Fibroblast of skin of back (primary cell): ENCODE results near the gene ZFYVE28.

ENCODE experiments used
- DNase-seq: peaks from one replicate; pipeline ENCODE4 v3.0.0-alpha.2; 2013

ZFYVE28 gene

GRCh38 chr4:2270341-2271165 is 147.9 kb downstream of the ZFYVE28 start:
- no peak for DNase-seq

DNA sequence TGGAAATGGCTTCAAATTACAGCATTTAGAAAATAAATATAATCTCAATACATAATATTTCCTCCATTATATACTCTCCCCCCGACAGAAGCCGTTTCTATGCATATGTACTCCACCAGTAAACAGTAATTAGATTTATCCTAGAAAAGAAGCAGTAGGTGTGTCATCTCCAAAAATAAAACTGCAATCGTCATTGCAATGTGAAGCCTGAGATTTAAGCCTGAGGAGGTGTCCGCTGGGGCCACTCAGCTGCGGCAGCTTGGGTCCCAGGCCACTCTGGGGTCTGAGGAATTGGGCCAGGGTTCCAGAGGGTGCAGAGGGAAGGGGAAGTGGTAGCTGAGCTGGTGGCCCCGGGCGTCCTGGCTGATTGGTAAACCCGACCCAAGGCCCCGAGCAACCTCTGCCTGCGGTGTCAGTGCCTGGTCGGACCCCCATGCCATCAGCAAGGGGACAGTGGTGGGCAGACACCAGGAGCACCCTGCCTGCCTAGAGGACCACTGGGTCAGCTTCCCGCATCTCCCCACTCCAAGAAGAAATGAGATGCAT is 148.8 kb downstream of the ZFYVE28 start:
- no peak for DNase-seq

GRCh38 chr4:2269206-2269531 is 149.3 kb downstream of the ZFYVE28 start:
- DNase-seq: no peak

GRCh38 chr4:2268357-2269205 is 149.9 kb downstream of the ZFYVE28 start:
- no peak for DNase-seq

GRCh38 chr4:2267841-2268240 is 150.6 kb downstream of the ZFYVE28 start:
- no peak for DNase-seq

- no peak for DNase-seq
Measured at GRCh38 chr4:2267320-2267811, 151.1 kb downstream of the ZFYVE28 start.

- no peak for DNase-seq
Measured at GRCh38 chr4:2266821-2267220, 151.6 kb downstream of the ZFYVE28 start.

- peak; percentile 8 for DNase-seq
Measured at GRCh38 chr4:2266181-2266580, 152.3 kb downstream of the ZFYVE28 start.

DNA sequence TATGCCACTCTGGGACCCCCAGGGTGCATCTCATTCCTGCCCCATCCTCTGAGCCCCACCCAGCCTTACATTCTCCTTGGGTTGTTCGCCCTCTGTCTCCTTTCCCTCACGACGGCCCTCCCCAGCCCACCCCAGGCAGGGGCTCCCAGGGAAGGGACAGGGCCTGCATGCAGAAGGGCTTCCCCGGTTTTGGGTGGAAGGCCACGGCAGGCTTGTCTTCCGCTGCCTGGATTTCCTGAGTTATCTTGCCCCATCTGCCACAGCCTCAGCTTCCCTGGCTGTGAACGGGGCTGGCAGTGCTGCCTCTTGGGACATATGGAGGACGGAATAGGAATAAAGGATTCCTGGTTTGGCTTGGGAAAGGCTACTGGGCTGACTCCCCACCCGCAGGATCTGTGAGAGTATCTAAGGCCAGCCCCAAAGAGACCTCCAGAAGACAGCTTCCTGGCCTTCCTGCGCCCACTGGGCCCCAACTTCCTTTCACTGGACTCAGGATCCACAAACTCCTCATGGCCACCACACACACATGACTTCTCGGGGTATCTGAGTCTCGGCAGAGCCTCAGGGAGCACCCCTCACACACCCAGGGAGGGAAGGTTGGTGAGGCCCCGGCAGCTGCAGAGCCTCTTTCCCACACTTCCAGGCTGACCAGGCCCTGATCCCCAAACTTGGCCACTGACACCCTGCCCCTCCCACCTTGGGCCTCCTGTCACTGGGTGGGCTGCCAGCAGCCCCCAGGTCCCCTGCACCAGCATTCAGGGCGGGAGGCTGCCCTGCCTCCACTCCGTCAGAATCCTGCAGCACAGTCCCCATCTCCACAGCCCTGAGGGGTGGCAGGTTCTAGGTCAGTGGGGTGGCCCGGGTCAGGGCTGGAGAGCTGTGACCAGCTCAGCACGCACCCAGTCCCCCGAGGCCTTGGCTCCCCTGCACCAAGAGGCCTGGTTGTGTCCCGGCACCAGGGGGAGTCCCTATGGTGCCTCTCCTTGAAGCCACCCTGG is 153.0 kb downstream of the ZFYVE28 start:
- DNase-seq: no peak

GRCh38 chr4:2264481-2265041 is 153.9 kb downstream of the ZFYVE28 start:
- DNase-seq: no peak

DNA sequence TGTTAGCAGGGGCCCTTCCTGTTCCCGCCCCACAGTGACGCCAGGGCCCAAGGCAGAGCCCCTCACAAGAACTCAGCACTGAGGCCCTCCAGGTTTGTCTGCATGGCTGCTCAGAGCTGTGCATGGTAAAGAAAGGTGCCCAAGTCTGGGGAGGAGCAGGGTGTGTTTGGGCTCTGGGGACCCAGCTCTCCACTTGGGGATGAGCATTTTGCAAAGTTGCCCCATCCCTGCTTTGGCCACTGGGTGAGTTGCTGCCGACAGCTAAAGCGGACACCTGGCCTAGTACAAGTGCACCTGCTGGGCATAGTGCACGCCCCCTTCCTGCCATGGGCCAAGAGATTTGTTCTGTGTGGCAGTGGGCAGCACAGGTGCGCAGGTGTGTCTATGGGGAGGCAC is 154.5 kb downstream of the ZFYVE28 start:
- no peak for DNase-seq

GRCh38 chr4:2262944-2263250 is 155.5 kb downstream of the ZFYVE28 start:
- no peak for DNase-seq

DNA sequence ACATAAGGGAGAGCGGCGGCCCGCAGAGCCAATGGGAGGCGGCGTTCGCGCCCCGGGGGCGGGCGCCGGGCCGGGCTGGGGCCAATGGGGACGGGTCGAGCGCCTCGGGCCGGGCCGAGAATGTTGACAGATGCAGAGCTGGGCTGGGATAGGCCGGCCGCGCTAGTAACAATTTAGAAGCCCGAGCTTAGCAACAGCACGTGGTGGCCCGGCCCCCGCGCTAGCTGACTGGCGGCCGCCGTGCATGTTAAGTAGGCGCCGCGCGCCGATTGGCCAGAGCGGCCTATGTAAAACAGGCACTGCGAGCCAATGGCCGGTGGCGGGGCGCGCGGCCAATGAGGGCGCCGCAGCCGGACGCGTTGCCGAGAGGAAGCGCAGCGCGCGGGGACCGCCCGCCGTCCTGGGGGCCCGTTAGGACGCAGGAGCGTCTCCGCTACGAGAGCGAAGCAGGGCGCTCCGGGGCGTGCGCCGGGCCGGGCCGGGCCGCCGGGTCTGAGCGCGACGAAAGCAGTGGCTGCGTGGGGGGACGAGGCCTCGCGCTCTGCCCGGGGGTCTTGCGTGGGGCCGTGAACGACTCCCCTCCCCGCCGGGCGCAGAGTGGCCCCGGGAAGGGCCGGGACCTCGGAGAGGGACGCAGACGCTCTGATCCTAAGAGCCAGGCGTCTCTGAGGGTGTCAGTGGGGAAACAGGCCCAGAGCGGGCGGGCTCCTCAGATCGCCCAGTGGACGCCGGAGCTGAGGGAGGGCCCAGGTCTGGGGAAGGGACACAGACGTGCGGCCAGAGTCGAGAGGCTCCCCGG is 156.1 kb downstream of the ZFYVE28 start:
- DNase-seq: peak; percentile 100

DNA sequence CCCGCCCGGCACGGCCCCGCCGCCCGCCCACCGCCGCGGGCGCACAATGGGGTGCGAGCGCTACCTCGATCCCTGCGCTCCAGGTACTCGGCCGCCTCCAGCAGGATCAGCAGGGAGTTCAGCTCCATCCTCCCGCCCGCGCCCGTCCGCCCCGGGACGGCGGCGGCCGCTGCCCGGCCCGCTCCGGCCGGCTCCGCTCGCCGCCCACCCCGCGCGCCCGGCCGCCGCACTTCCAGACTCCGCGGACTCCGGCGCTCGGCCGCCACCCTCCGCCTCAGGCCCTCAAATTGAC is 156.6 kb downstream of the ZFYVE28 start, which contains the start of gene MXD4:
Gene MXD4, minus strand, starts transcription at position 257 of the 292 bp plus-strand sequence. Its CDS starts 129 bp downstream, at position 128.
- DNase-seq: no peak

DNA sequence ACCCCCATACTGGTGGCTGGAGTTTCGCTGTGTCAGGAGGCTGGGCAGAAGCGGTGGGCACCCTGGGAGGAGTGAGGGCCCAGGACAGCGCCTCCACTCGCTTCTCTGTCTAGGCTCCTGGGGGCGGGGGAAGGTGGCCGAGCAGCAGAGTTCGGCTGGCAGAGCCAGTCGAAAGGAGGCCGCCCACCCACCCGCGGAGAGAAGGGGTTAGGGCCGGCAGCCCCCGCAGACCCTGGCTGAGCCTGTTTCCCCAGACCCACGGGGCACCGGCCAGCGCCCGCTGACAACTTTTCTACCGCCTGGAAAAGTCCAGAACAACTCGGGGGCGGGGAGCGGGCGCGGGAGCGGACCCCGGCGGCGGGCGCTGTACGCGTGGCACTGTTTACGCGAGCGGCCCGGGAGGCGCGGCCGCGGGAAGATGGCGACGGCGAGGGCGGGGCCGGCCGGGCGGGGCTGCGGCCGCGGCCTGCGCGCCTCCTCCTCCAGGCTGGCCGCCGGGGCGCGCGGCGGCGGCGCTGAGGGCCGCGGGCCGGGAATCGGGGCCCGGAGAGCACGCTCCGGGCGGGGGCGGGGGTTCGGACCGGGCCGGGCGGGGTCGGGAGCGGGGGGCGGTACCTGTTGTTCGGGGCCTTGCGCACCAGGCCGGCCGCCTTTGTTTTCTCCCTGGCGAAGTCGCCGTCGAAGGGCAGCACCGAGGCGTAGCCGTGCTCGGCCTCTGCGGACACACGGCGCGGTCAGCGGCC is 157.2 kb downstream of the ZFYVE28 start:
- peak; percentile 65 for DNase-seq

GRCh38 chr4:2260344-2261109 is 157.9 kb downstream of the ZFYVE28 start:
- no peak for DNase-seq

DNA sequence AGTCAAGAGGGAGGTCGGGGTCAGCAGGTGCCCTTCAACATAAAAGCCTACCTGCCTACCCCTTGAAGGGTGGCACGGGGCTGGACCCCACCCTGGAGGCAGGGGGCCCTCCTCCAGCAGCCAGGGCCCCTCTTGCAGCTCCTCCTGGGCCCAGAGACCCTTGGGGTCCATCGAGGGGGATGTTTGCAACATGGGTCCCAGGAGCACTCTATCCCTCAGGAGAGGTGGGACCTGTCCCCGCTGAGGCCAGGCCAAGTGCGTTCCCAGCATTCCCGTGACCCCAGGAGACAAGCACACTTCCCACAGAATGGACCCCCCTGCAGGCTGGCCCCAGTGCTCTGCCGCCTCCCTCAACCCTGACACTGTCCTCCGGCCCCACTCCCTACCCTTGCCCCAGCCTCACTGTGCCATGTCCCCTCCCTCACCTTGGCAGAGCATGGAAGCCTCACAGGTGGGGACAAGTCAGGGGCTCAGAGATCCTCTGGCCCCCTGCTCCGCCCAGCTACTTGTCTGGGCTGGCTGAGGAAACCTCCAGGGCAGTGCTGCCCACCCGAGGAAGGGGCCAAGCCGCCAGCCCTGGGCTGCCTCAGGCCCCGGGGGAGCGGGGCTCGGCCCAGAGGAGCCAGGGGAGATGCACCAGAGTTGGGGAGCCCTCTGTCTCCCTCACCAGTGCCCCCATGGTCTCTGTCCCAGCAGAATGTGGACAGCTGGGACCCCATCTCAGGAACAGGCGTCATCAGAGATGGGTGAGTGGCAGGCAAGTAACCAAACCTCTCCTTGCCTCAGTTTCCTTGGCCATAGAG is 158.7 kb downstream of the ZFYVE28 start:
- DNase-seq: no peak

DNA sequence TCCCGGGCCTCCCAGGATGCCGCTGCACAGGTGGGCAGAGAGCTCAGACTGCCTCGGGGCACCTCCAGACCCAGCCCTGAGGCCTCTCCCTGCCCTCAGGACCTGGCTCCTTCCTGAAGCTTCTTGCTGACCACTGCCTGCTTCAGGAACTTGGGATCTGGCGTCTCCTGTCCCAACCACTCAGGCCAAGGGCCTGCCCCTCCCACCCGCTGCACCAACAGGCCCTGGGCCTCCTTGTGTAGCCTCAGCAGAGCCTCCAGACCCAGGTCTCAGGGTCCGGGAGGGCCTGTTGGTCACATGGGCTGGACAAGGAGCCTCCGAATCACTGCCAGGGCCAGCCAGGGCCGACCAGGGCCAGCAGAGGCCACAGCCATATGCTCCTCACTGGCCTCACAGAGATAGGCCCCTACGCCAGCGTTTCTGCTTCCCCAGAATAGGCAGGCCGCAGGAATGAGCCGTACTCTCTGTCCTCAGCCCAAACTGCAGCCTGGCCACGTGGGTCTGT is 159.4 kb downstream of the ZFYVE28 start:
- DNase-seq: no peak
